HepG2 (cell line): ENCODE data around the gene HDAC4. TPM values are rescaled to one million over a fixed set of nuclear protein-coding genes. Genes with fewer than 3 reads are reported as not detected.

Experiments
- ATAC-seq: fragments of 200-7000 bp; cut with Tn5 transposase; 3 replicates; pipeline ENCODE4 v1.9.1; 2020; ENCODE audit warnings: mild to moderate bottlenecking, moderate library complexity
- BruUV-seq: library from RNA; stranded (reverse); fragments of 400-500 nt; replicated peaks from 2 replicates; lab custom pipeline; 2021; lab: Mats Ljungman, UMichigan
- CTCF ChIA-PET: fragments of 300-600 bp; formaldehyde crosslinking; extraction: SDS; loops from one replicate; lab custom pipeline; 2021; ENCODE audit warnings: low total read pairs, inconsistent platforms, low intra/inter-chr PET ratio; lab: Yijun Ruan, JAX
- POLR2A ChIA-PET: fragments of 350-600 bp; sonication (Branson Sonifier 250); formaldehyde crosslinking; loops from one replicate; lab custom pipeline; 2020; ENCODE audit warnings: antibody characterized with exemption, inconsistent platforms; lab: Yijun Ruan, JAX
- DNase-seq: peaks from one replicate; pipeline ENCODE4 v3.0.0-alpha.2; 2015; ENCODE audit warnings: low spot score
- FAIRE-seq: peaks from 3 replicates; lab custom pipeline; 2011; peaks lifted over from hg19 to GRCh38; lab: Jason Lieb, UNC
- H2AFZ ChIP-seq: one replicate; pipeline ENCODE4 v1.6.1; 2011; ENCODE audit warnings: low read length, inconsistent platforms
- H3K27ac ChIP-seq: fragments of 300-600 bp; 3 replicates; pipeline ENCODE4 v1.8.0; 2011; ENCODE audit warnings: mixed run types, mild to moderate bottlenecking, mixed read lengths, low read length, inconsistent platforms; ENCODE audit not compliant: insufficient read depth; ENCODE audit errors: extremely low read length
- H3K27me3 ChIP-seq, 2 experiments: fragments of 200-600 bp in 1 of 2; 2 replicates in 1 of 2; 3 replicates in 1 of 2; pipeline versions ENCODE4 v1.6.0 to v1.8.0; 2011; ENCODE audit warnings: low read length in 2 of 2, mild to moderate bottlenecking in 2 of 2, moderate library complexity in 2 of 2, inconsistent platforms in 1 of 2; ENCODE audit not compliant: insufficient read depth in 2 of 2, control insufficient read depth in 1 of 2
- H3K36me3 ChIP-seq, 2 experiments: fragments of 200-600 bp in 1 of 2; replicated peaks in 1 of 2; 2 replicates in 1 of 2; 3 replicates in 1 of 2; pipeline versions ENCODE4 v1.5.1 to v1.8.0; 2011; ENCODE audit warnings: low read length in 2 of 2, inconsistent platforms in 1 of 2; ENCODE audit not compliant: insufficient read depth in 2 of 2, control insufficient read depth in 1 of 2
- H3K4me1 ChIP-seq: 2 replicates; pipeline ENCODE4 v1.5.1; 2012; ENCODE audit warnings: low read length, inconsistent platforms; ENCODE audit not compliant: insufficient read depth
- H3K4me2 ChIP-seq: 2 replicates; pipeline ENCODE4 v1.6.0; 2011; ENCODE audit warnings: low read depth, low read length, inconsistent platforms
- H3K4me3 ChIP-seq, 3 experiments: fragments of 200-600 bp in 1 of 3; sonication (generic), shearing (Covaris generic) in 1 of 3; replicated peaks in 1 of 3; 2 replicates each; pipeline ENCODE4 v1.5.1; 2011 to 2016; ENCODE audit warnings: low read length in 3 of 3, inconsistent platforms in 2 of 3, low read depth in 2 of 3, mild to moderate bottlenecking in 2 of 3, control low read depth in 1 of 3, mixed read lengths in 1 of 3; ENCODE audit not compliant: insufficient read depth in 1 of 3
- H3K79me2 ChIP-seq: one replicate; pipeline ENCODE4 v1.6.1; 2011; ENCODE audit warnings: low read length, inconsistent platforms; ENCODE audit not compliant: insufficient read depth
- H3K9ac ChIP-seq: 2 replicates; pipeline ENCODE4 v1.6.0; 2011; ENCODE audit warnings: mild to moderate bottlenecking, low read depth, low read length, inconsistent platforms; ENCODE audit not compliant: insufficient read depth
- H3K9me3 ChIP-seq: 2 replicates; pipeline ENCODE4 v1.5.1; 2012; ENCODE audit warnings: mild to moderate bottlenecking, low read length
- H4K20me1 ChIP-seq: 2 replicates; pipeline ENCODE4 v1.6.0; 2011; ENCODE audit warnings: inconsistent platforms, mild to moderate bottlenecking, low read length, moderate library complexity; ENCODE audit not compliant: insufficient read depth
- HNRNPLL ChIP-seq: fragments of 200-400 bp; formaldehyde crosslinking; IDR thresholded peaks from 2 replicates; pipeline ENCODE4 v1.6.1; 2017; ENCODE audit warnings: mild to moderate bottlenecking, low read depth, low read length; ENCODE audit not compliant: poor library complexity, severe bottlenecking
- POLR2A ChIP-seq, 2 experiments: IDR thresholded peaks; 2 replicates each; pipeline ENCODE4 v1.6.1; 2011; ENCODE audit warnings: low read depth in 2 of 2, low read length in 2 of 2, mild to moderate bottlenecking in 1 of 2, moderate library complexity in 1 of 2; ENCODE audit not compliant: insufficient read depth in 1 of 2
- ZNF12 ChIP-seq: sonication (generic); formaldehyde crosslinking; IDR thresholded peaks from 2 replicates; pipeline ENCODE4 v1.5.0; 2020; ENCODE audit warnings: missing genetic modification reagents
- ZNF256 ChIP-seq: sonication (generic); formaldehyde crosslinking; conservative IDR thresholded peaks from 2 replicates; pipeline ENCODE4 v1.4.0; 2020; ENCODE audit warnings: missing genetic modification reagents
- ZNF7 ChIP-seq: IDR thresholded peaks from 2 replicates; pipeline ENCODE4 v1.6.1; 2016; ENCODE audit warnings: missing biosample characterization, missing genetic modification reagents
- WGBS: methylation state at CpG from one replicate; pipeline ENCODE4 v1.1.6; 2017; ENCODE audit warnings: low lambda C conversion rate; 5-methylcytosine and 5-hydroxymethylcytosine counted together
- in situ Hi-C: cut with HindIII; loops from 2 replicates; pipeline ENCODE4 v1.10.0; 2017; ENCODE audit warnings: low pct_unique_long_range_greater_than_20kb; ENCODE audit not compliant: extremely low pct_ligation_motif_present
- intact Hi-C: fragments of 100-400 bp; cut with micrococcal nuclease; formaldehyde crosslinking; loops from one replicate; pipeline ENCODE4 v1.10.0; 2022; ENCODE audit not compliant: unreplicated experiment
- polyA plus RNA-seq, 8 experiments: library from polyadenylated mRNA; depleted of rRNA in 3 of 8; stranded (reverse) in 7 of 8; unstranded in 1 of 8; fragments of >200 nt; fragmentation: Illumina TruSeq in 4 of 8; extraction: Trizol in 4 of 8; gene quantifications; 2 replicates each; pipeline versions ENCODE4 v1.2.1 to v1.2.3, GENCODE V29; 2011 to 2016; ENCODE audit warnings: low read depth in 4 of 8, missing spikeins in 1 of 8, mixed read lengths in 1 of 8; ENCODE audit not compliant: insufficient read depth in 1 of 8
- total RNA-seq, 5 experiments: library from RNA; depleted of rRNA; stranded (reverse); fragments of >200 nt; fragmentation: Illumina TruSeq; extraction: Trizol; gene quantifications; 2 replicates each; pipeline ENCODE4 v1.2.3, GENCODE V29; 2016; ENCODE audit warnings: low read depth in 1 of 5

HDAC4 gene
- total and polyA plus RNA-seq, 2 of the 13 experiments (the other 11 are each of a cell fraction or from before 2014, with no cell fraction given): 10.1 to 11.5 TPM

- WGBS: 30% methylated on average over 4 of the region's 4 CpGs
- Histone ChIP-seq H3K4me2 (no peak overlapping the region), H3K27me3 (peaks cover 0 to 1% of the 10 kb centered on the region in 2 experiments; a peak in 2 of 5 replicates), H3K4me1 (peaks cover 13% of the 10 kb centered on the region), H3K9ac (no peak overlapping the region), H2AFZ (no peak overlapping the region), H3K4me3 (no peak overlapping the region), H4K20me1 (no peaks in the 10 kb centered on the region), H3K79me2 (no peaks in the 10 kb centered on the region), H3K27ac (no peak overlapping the region), H3K9me3 (no peaks in the 10 kb centered on the region), H3K36me3 (no peaks in the 10 kb centered on the region)
- ChIA-PET CTCF (no interaction called here), POLR2A (no interaction called here)
- no peak for TF ChIP-seq ZNF7 (CRISPR knock-in tag)
- no peak for TF ChIP-seq ZNF256 (CRISPR knock-in tag)
- TF ChIP-seq HNRNPLL: no peak
- in situ Hi-C loops: no loop called here
- intact Hi-C loops: no loop called here
- BruUV-seq: no TSS peak
- ATAC-seq (no peak), DNase-seq (no peak), FAIRE-seq (no peak)
Measured at GRCh38 chr2:239433777-239434403, 33.1 kb upstream of the HDAC4 start.

GRCh38 chr2:239432174-239432573 lies 31.4 kb upstream of the HDAC4 start:
- in situ Hi-C loops: no loop called here
- TF ChIP-seq ZNF12 (CRISPR knock-in tag): peak; percentile 93
- TF ChIP-seq POLR2A (IDR thresholded peaks at IDR 0.05; ENCODE audit: insufficient read depth in 1 of 2, low read depth in 2 of 2, low read length in 2 of 2): no peak
- Histone ChIP-seq H3K9me3 (no peaks in the 10 kb centered on the region), H3K79me2 (no peaks in the 10 kb centered on the region), H2AFZ (no peak overlapping the region), H3K36me3 (no peaks in the 10 kb centered on the region), H3K27ac (no peak overlapping the region), H3K9ac (no peak overlapping the region), H3K4me1 (peaks cover 20% of the 10 kb centered on the region), H3K4me2 (no peak overlapping the region), H4K20me1 (no peaks in the 10 kb centered on the region), H3K4me3 (no peak overlapping the region), H3K27me3 (peaks cover 2 to 10% of the 10 kb centered on the region in 2 experiments; a peak in 2 of 5 replicates)
- CTCF ChIA-PET: no interaction called here
- intact Hi-C loops: no loop called here
- POLR2A ChIA-PET: interaction anchor here (1.5 kb wide), 1 partner anchor 31 kb away, joined by 4 read pairs; the partner anchor contains the start of gene HDAC4
- FAIRE-seq (no peak), DNase-seq (no peak), ATAC-seq (no peak)
- BruUV-seq: no TSS peak
- WGBS: 46% methylated on average over 1 of the region's 1 CpG
